ENCODE data around the gene PAGR1.

- no peak for TF ChIP-seq EP300 (IDR thresholded peaks at IDR 0.05; ENCODE audit: borderline replicate concordance)
- TF ChIP-seq, protein P1, sequence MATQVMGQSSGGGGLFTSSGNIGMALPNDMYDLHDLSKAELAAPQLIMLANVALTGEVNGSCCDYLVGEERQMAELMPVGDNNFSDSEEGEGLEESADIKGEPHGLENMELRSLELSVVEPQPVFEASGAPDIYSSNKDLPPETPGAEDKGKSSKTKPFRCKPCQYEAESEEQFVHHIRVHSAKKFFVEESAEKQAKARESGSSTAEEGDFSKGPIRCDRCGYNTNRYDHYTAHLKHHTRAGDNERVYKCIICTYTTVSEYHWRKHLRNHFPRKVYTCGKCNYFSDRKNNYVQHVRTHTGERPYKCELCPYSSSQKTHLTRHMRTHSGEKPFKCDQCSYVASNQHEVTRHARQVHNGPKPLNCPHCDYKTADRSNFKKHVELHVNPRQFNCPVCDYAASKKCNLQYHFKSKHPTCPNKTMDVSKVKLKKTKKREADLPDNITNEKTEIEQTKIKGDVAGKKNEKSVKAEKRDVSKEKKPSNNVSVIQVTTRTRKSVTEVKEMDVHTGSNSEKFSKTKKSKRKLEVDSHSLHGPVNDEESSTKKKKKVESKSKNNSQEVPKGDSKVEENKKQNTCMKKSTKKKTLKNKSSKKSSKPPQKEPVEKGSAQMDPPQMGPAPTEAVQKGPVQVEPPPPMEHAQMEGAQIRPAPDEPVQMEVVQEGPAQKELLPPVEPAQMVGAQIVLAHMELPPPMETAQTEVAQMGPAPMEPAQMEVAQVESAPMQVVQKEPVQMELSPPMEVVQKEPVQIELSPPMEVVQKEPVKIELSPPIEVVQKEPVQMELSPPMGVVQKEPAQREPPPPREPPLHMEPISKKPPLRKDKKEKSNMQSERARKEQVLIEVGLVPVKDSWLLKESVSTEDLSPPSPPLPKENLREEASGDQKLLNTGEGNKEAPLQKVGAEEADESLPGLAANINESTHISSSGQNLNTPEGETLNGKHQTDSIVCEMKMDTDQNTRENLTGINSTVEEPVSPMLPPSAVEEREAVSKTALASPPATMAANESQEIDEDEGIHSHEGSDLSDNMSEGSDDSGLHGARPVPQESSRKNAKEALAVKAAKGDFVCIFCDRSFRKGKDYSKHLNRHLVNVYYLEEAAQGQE (IDR thresholded peaks at IDR 0.05; ENCODE audit: low read depth) = no peak
- no peak for TF ChIP-seq RAD21 (IDR thresholded peaks at IDR 0.05; ENCODE audit: low read depth)
- TF ChIP-seq TCF12 (IDR thresholded peaks at IDR 0.05; ENCODE audit: low read depth) = no peak
- no peak for TF ChIP-seq MAX (IDR thresholded peaks at IDR 0.05)
- TF ChIP-seq CEBPB (IDR thresholded peaks at IDR 0.05) = no peak
- TF ChIP-seq CREB1 (IDR thresholded peaks at IDR 0.05; ENCODE audit: low read depth) = no peak
- TF ChIP-seq TAF1 (IDR thresholded peaks at IDR 0.05; ENCODE audit: low read depth) = no peak
- TF ChIP-seq YY1 (IDR thresholded peaks at IDR 0.05; ENCODE audit: low read depth) = no peak
- no peak for TF ChIP-seq EGR1 (IDR thresholded peaks at IDR 0.05)
- TF ChIP-seq NFIC (IDR thresholded peaks at IDR 0.05) = no peak
- TF ChIP-seq FOXM1 (IDR thresholded peaks at IDR 0.05; ENCODE audit: borderline replicate concordance, low read depth) = no peak
- no peak for TF ChIP-seq USF1 (IDR thresholded peaks at IDR 0.05)
Observed at GRCh38 chr16:29802416-29802935, 13.5 kb upstream of the PAGR1 start.
